Prostate gland (tissue), 2 donors: ENCODE results near the gene ECEL1. TPM values are rescaled to one million over a fixed set of nuclear protein-coding genes. Genes with fewer than 3 reads are reported as not detected.
"Not testable (repeated sequence)": the region's sequence is repeated elsewhere in the genome, so short reads cannot be mapped to it uniquely, and the experiment has no call there.

Experiments
- DNase-seq: peaks from one replicate; pipeline ENCODE4 v3.0.0-alpha.2; 2019; ENCODE audit warnings: low spot score
- H3K27ac ChIP-seq, 2 donors: fragments of 200-600 bp; sonication (generic); 2 replicates each; pipeline ENCODE4 v1.5.1; 2017 to 2019
- H3K27me3 ChIP-seq: fragments of 200-600 bp; sonication (generic); replicated peaks from 2 replicates; pipeline ENCODE4 v1.5.1; 2019; ENCODE audit not compliant: insufficient read depth
- H3K36me3 ChIP-seq, 2 donors: fragments of 200-600 bp; sonication (generic); 1 replicate in 1 of 2; 2 replicates in 1 of 2; pipeline versions ENCODE4 v1.5.1 to v1.8.1; 2017 to 2019
- H3K4me1 ChIP-seq: fragments of 200-600 bp; sonication (generic); replicated peaks from 2 replicates; pipeline ENCODE4 v1.5.1; 2019
- H3K4me3 ChIP-seq, 2 donors: fragments of 200-600 bp; sonication (generic); 2 replicates each; pipeline ENCODE4 v1.5.1; 2017 to 2019
- H3K9me3 ChIP-seq: fragments of 200-600 bp; sonication (generic); 2 replicates; pipeline ENCODE4 v1.5.1; 2017
- POLR2A ChIP-seq: fragments of 450-650 bp; IDR thresholded peaks from one replicate; pipeline ENCODE4 v1.6.1; 2016; ENCODE audit warnings: antibody characterized with exemption, mild to moderate bottlenecking
- POLR2AphosphoS5 ChIP-seq: sonication (generic); formaldehyde crosslinking; IDR thresholded peaks from one replicate; pipeline ENCODE4 v1.6.1; 2017; ENCODE audit warnings: antibody characterized with exemption
- WGBS: methylation state at CpG from one replicate; pipeline ENCODE4 v1.1.5; 2018; 5-methylcytosine and 5-hydroxymethylcytosine counted together
- intact Hi-C: fragments of 100-400 bp; cut with DNase I; formaldehyde crosslinking; loops from one replicate; pipeline ENCODE4 v1.14.2; 2022
- total RNA-seq, 2 donors: library from RNA; depleted of rRNA; stranded (reverse); fragments of >200 nt; gene quantifications; one replicate each; pipeline ENCODE4 v1.1.0, GENCODE V29; 2016
- TF ChIP-seq, protein P1 (sequence below), 4 experiments: fragments of 200-600 bp in 2 of 4; fragments of 450-650 bp in 2 of 4; sonication (generic) in 2 of 4; IDR thresholded peaks; 1 replicate in 3 of 4; 2 replicates in 1 of 4; pipeline ENCODE4 v1.5.1; 2016 to 2019; ENCODE audit warnings: antibody characterized with exemption in 4 of 4, mild to moderate bottlenecking in 2 of 4, moderate library complexity in 2 of 4

The ECEL1 gene
- total RNA-seq, 2 donors from 2014 or later: 0.82 to 15.3 TPM

DNA sequence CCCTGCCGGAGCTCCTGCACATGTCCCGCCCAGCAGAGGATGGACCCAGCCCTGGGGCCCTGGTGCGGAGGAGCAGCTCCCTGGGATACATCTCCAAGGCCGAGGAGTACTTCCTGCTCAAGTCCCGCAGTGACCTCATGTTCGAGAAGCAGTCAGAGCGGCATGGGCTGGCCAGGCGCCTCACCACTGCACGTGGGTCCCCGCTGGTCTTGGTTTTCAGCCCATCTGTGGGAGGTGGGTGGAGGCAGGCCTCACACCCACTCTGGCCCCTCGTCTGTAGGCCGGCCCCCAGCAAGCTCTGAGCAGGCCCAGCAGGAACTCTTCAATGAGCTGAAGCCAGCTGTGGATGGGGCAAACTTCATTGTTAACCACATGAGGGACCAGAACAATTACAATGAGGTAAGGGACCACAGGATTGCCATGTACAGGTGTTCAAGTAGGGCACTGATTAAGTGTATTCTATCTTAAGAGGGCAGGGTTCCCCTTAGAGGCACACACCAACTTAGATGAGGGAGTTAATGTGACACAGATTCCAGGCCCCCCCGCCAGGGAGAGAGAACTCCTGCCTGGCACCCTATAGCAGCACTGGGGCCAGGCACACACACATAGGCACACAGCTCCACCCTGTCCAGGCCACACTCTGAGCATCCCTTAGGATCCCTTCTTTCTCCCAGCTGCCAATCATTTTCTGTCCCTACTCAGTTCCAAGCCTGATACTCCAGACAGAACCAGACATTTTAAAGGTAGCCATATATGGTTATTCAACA is 46.5 kb upstream of the ECEL1 start:
- Histone ChIP-seq H3K9me3 (no peaks in the 10 kb centered on the region), H3K4me3 (no peak overlapping the region), H3K27ac (no peak overlapping the region), H3K27me3 (no peaks in the 10 kb centered on the region), H3K4me1 (no peaks in the 10 kb centered on the region), H3K36me3 (no peaks in the 10 kb centered on the region)
- intact Hi-C loops: no loop called here
- WGBS: 75% methylated on average over 13 of the region's 13 CpGs
- TF ChIP-seq POLR2AphosphoS5 (no peak), POLR2A (no peak)
- TF ChIP-seq, protein P1, sequence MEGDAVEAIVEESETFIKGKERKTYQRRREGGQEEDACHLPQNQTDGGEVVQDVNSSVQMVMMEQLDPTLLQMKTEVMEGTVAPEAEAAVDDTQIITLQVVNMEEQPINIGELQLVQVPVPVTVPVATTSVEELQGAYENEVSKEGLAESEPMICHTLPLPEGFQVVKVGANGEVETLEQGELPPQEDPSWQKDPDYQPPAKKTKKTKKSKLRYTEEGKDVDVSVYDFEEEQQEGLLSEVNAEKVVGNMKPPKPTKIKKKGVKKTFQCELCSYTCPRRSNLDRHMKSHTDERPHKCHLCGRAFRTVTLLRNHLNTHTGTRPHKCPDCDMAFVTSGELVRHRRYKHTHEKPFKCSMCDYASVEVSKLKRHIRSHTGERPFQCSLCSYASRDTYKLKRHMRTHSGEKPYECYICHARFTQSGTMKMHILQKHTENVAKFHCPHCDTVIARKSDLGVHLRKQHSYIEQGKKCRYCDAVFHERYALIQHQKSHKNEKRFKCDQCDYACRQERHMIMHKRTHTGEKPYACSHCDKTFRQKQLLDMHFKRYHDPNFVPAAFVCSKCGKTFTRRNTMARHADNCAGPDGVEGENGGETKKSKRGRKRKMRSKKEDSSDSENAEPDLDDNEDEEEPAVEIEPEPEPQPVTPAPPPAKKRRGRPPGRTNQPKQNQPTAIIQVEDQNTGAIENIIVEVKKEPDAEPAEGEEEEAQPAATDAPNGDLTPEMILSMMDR (IDR thresholded peaks at IDR 0.05): no peak
- no peak for DNase-seq

DNA sequence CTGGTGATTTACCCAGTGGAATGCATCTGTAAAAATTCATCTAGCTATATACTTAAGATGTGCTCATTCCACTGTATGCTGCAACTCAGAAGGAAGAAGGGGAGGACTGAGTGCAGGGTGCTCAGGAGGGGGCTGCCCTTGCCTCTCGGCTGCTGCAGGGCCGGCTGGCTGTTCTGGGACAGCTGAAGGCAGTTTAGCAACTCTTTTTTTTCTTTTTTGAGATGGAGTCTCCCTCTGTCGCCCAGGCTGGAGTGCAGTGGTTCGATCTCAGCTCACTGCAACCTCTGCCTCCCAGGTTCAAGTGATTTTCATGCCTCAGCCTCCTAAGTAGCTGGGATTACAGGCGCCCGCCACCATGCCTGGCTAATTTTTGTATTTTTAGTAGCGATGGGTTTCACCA is 45.2 kb upstream of the ECEL1 start:
- H3K4me1 ChIP-seq, H3K36me3 ChIP-seq, intact Hi-C loops, H3K9me3 ChIP-seq, DNase-seq, H3K27ac ChIP-seq, H3K4me3 ChIP-seq, H3K27me3 ChIP-seq: not testable (repeated sequence)
- 78% methylated on average over 7 of the region's 7 CpGs for WGBS

DNA sequence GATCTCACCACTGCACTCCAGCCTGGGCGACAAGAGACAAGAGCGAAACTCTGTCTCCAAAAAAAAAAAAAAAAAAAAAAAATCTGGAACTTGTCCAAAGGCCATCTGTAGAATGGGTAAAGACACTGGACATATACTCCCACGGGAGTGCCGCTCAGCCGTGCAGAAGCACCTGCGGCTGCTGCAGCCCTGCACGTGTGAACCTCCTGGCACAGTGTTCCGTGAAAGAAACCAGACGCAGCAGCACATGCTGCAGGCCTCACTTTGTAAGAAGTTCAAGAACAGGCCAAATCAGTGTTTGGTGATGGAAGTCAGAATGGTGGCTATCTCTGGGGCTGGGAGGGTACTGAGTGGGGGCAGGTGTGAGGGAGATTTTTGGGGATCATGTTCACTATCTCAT is 44.8 kb upstream of the ECEL1 start:
- Histone ChIP-seq H3K4me1 (no peaks in the 10 kb centered on the region), H3K9me3 (no peaks in the 10 kb centered on the region), H3K27me3 (no peaks in the 10 kb centered on the region), H3K27ac (no peak overlapping the region), H3K4me3 (no peak overlapping the region), H3K36me3 (no peaks in the 10 kb centered on the region)
- 73% methylated on average over 9 of the region's 9 CpGs for WGBS
- TF ChIP-seq POLR2A (no peak), POLR2AphosphoS5 (no peak)
- TF ChIP-seq, protein P1 (IDR thresholded peaks at IDR 0.05): no peak
- no peak for DNase-seq
- intact Hi-C loops: no loop called here

DNA sequence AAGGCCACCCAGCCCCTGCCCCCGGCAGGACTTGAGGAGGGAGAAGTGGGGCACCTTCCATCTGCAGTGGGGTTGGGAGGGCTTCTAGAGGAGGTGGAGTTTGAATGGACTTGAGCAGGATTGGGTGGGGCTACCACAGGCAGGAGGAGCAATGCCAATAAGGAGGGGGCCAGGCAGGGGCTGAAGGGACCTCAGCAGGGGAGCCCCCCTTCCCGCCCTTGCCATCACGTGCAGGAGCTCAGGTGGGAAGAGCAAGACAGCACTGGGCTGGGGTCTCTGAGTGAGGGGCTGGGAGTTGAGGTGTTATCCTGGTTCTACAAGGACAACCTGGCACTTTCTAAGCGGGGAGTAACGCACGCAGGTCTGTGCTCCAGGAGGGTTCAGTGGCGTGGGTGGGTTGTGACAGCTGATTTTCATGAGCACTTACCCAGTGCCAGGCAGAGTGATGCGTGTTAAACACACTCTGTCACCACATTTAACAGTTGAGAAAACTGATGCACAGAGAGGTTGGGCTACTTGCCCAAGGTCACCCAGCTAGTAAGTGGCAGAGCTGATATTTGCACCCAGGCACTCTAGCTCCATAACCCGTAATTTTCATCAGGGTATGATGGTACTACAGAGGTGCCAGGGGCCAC is 43.1 kb upstream of the ECEL1 start:
- H3K27me3 ChIP-seq: no peaks in the 10 kb centered on the region
- H3K4me3 ChIP-seq: no peak overlapping the region
- no peak for DNase-seq
- H3K4me1 ChIP-seq: no peaks in the 10 kb centered on the region
- WGBS: 79% methylated on average over 9 of the region's 9 CpGs
- intact Hi-C loops: no loop called here
- H3K27ac ChIP-seq: no peak overlapping the region
- H3K36me3 ChIP-seq: no peaks in the 10 kb centered on the region
- TF ChIP-seq POLR2A (no peak), POLR2AphosphoS5 (no peak)
- TF ChIP-seq, protein P1 (IDR thresholded peaks at IDR 0.05): no peak
- no peaks in the 10 kb centered on the region for H3K9me3 ChIP-seq

DNA sequence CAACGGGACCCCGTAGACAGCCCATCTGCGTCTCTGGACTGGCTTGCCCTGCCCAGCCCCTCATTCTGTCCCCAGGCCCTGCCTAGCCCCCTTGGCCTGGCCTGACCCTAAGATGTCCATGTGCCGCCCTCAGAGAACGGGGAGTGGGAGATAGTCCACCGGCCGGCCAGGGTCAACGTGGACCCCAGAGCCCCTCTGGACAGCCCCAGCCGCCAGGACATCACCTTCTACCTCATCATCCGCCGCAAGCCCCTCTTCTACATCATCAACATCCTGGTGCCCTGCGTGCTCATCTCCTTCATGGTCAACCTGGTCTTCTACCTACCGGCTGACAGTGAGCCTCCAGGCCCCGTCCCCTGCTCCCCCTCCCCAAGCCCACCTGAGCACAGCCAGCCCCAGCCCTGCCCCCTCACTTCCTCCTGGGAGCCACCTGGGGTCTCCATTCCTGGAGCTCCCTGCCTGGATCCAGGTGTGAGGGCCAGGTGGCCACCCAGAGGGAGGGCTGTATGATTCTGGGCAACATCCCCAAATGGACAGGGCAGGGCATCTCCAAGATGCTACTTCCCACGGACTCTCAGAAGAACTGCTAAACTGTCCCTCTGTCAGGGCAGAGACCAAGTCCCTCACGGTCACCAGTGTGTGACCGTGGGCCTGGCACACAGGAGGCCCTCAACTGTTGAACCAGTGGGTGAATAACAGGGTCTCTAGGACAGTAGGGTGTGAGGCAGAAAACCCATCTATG is 42.3 kb upstream of the ECEL1 start:
- WGBS: 94% methylated on average over 17 of the region's 17 CpGs

More for the DNA sequence above, 42.3 kb upstream of the ECEL1 start:
- Histone ChIP-seq H3K27me3 (no peaks in the 10 kb centered on the region), H3K27ac (no peak overlapping the region), H3K9me3 (no peaks in the 10 kb centered on the region), H3K36me3 (no peaks in the 10 kb centered on the region), H3K4me1 (no peaks in the 10 kb centered on the region), H3K4me3 (no peak overlapping the region)
- intact Hi-C loops: no loop called here
- TF ChIP-seq POLR2AphosphoS5 (no peak), POLR2A (no peak)
- TF ChIP-seq, protein P1 (IDR thresholded peaks at IDR 0.05): no peak
- DNase-seq: no peak
